Lower leg skin (tissue), 3 donors: ENCODE results near the gene DLGAP1.

Experiments used
- POLR2A ChIP-seq, 2 donors: fragments of 450-650 bp; IDR thresholded peaks; one replicate each; pipeline ENCODE4 v1.6.1; 2016 to 2017; ENCODE audit warnings: antibody characterized with exemption in 2 of 2, mild to moderate bottlenecking in 1 of 2, moderate library complexity in 1 of 2
- TF ChIP-seq, protein P1 (sequence below), 3 donors: fragments of 450-650 bp; IDR thresholded peaks; one replicate each; pipeline ENCODE4 v1.5.1; 2016; ENCODE audit warnings: antibody characterized with exemption in 3 of 3, mild to moderate bottlenecking in 3 of 3, moderate library complexity in 2 of 3

- TF ChIP-seq, protein P1, sequence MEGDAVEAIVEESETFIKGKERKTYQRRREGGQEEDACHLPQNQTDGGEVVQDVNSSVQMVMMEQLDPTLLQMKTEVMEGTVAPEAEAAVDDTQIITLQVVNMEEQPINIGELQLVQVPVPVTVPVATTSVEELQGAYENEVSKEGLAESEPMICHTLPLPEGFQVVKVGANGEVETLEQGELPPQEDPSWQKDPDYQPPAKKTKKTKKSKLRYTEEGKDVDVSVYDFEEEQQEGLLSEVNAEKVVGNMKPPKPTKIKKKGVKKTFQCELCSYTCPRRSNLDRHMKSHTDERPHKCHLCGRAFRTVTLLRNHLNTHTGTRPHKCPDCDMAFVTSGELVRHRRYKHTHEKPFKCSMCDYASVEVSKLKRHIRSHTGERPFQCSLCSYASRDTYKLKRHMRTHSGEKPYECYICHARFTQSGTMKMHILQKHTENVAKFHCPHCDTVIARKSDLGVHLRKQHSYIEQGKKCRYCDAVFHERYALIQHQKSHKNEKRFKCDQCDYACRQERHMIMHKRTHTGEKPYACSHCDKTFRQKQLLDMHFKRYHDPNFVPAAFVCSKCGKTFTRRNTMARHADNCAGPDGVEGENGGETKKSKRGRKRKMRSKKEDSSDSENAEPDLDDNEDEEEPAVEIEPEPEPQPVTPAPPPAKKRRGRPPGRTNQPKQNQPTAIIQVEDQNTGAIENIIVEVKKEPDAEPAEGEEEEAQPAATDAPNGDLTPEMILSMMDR (IDR thresholded peaks at IDR 0.05) = no peak
- no peak for TF ChIP-seq POLR2A (IDR thresholded peaks at IDR 0.05)
Observed at GRCh38 chr18:3903337-3903736, 551.8 kb downstream of the DLGAP1 start.
